HepG2 (cell line): ENCODE results near the gene CYP27A1. TPM values are rescaled to one million over a fixed set of nuclear protein-coding genes. Genes with fewer than 3 reads are reported as not detected.
A peak's percentile ranks its signal among the peaks of the same experiment; 100 is the strongest.

Experiments
- ATAC-seq: fragments of 200-7000 bp; cut with Tn5 transposase; 3 replicates; pipeline ENCODE4 v1.9.1; 2020; ENCODE audit warnings: mild to moderate bottlenecking, moderate library complexity
- BruUV-seq: library from RNA; stranded (reverse); fragments of 400-500 nt; replicated peaks from 2 replicates; lab custom pipeline; 2021; lab: Mats Ljungman, UMichigan
- CTCF ChIA-PET: fragments of 300-600 bp; formaldehyde crosslinking; extraction: SDS; loops from one replicate; lab custom pipeline; 2021; ENCODE audit warnings: low total read pairs, inconsistent platforms, low intra/inter-chr PET ratio; lab: Yijun Ruan, JAX
- POLR2A ChIA-PET: fragments of 350-600 bp; sonication (Branson Sonifier 250); formaldehyde crosslinking; loops from one replicate; lab custom pipeline; 2020; ENCODE audit warnings: antibody characterized with exemption, inconsistent platforms; lab: Yijun Ruan, JAX
- DNase-seq: peaks from one replicate; pipeline ENCODE4 v3.0.0-alpha.2; 2015; ENCODE audit warnings: low spot score
- FAIRE-seq: peaks from 3 replicates; lab custom pipeline; 2011; peaks lifted over from hg19 to GRCh38; lab: Jason Lieb, UNC
- H2AFZ ChIP-seq: one replicate; pipeline ENCODE4 v1.6.1; 2011; ENCODE audit warnings: low read length, inconsistent platforms
- H3K27ac ChIP-seq: fragments of 300-600 bp; 3 replicates; pipeline ENCODE4 v1.8.0; 2011; ENCODE audit warnings: mixed run types, mild to moderate bottlenecking, mixed read lengths, low read length, inconsistent platforms; ENCODE audit not compliant: insufficient read depth; ENCODE audit errors: extremely low read length
- H3K27me3 ChIP-seq, 2 experiments: fragments of 200-600 bp in 1 of 2; 2 replicates in 1 of 2; 3 replicates in 1 of 2; pipeline versions ENCODE4 v1.6.0 to v1.8.0; 2011; ENCODE audit warnings: low read length in 2 of 2, mild to moderate bottlenecking in 2 of 2, moderate library complexity in 2 of 2, inconsistent platforms in 1 of 2; ENCODE audit not compliant: insufficient read depth in 2 of 2, control insufficient read depth in 1 of 2
- H3K36me3 ChIP-seq, 2 experiments: fragments of 200-600 bp in 1 of 2; replicated peaks in 1 of 2; 2 replicates in 1 of 2; 3 replicates in 1 of 2; pipeline versions ENCODE4 v1.5.1 to v1.8.0; 2011; ENCODE audit warnings: low read length in 2 of 2, inconsistent platforms in 1 of 2; ENCODE audit not compliant: insufficient read depth in 2 of 2, control insufficient read depth in 1 of 2
- H3K4me1 ChIP-seq: 2 replicates; pipeline ENCODE4 v1.5.1; 2012; ENCODE audit warnings: low read length, inconsistent platforms; ENCODE audit not compliant: insufficient read depth
- H3K4me2 ChIP-seq: 2 replicates; pipeline ENCODE4 v1.6.0; 2011; ENCODE audit warnings: low read depth, low read length, inconsistent platforms
- H3K4me3 ChIP-seq, 3 experiments: fragments of 200-600 bp in 1 of 3; sonication (generic), shearing (Covaris generic) in 1 of 3; replicated peaks in 1 of 3; 2 replicates each; pipeline ENCODE4 v1.5.1; 2011 to 2016; ENCODE audit warnings: low read length in 3 of 3, inconsistent platforms in 2 of 3, low read depth in 2 of 3, mild to moderate bottlenecking in 2 of 3, control low read depth in 1 of 3, mixed read lengths in 1 of 3; ENCODE audit not compliant: insufficient read depth in 1 of 3
- H3K79me2 ChIP-seq: one replicate; pipeline ENCODE4 v1.6.1; 2011; ENCODE audit warnings: low read length, inconsistent platforms; ENCODE audit not compliant: insufficient read depth
- H3K9ac ChIP-seq: 2 replicates; pipeline ENCODE4 v1.6.0; 2011; ENCODE audit warnings: mild to moderate bottlenecking, low read depth, low read length, inconsistent platforms; ENCODE audit not compliant: insufficient read depth
- H3K9me3 ChIP-seq: 2 replicates; pipeline ENCODE4 v1.5.1; 2012; ENCODE audit warnings: mild to moderate bottlenecking, low read length
- H4K20me1 ChIP-seq: 2 replicates; pipeline ENCODE4 v1.6.0; 2011; ENCODE audit warnings: inconsistent platforms, mild to moderate bottlenecking, low read length, moderate library complexity; ENCODE audit not compliant: insufficient read depth
- CEBPG ChIP-seq: IDR thresholded peaks from 2 replicates; pipeline ENCODE4 v1.6.1; 2016
- HDAC1 ChIP-seq: sonication (generic); formaldehyde crosslinking; IDR thresholded peaks from 2 replicates; pipeline ENCODE4 v1.5.1; 2020; ENCODE audit warnings: mild to moderate bottlenecking, missing genetic modification reagents
- KLF11 ChIP-seq: IDR thresholded peaks from 2 replicates; pipeline ENCODE4 v1.6.1; 2016; ENCODE audit warnings: missing compliant biosample characterization
- POLR2AphosphoS5 ChIP-seq: IDR thresholded peaks from 2 replicates; pipeline ENCODE4 v1.6.1; 2012; ENCODE audit warnings: low read depth, low read length
- U2AF2 ChIP-seq: fragments of 200-400 bp; formaldehyde crosslinking; IDR thresholded peaks from 2 replicates; pipeline ENCODE4 v1.6.1; 2017; ENCODE audit warnings: low read depth, mild to moderate bottlenecking, low read length
- ZNF747 ChIP-seq: sonication (generic); formaldehyde crosslinking; IDR thresholded peaks from 2 replicates; pipeline ENCODE4 v1.8.1; 2023; ENCODE audit warnings: missing genetic modification reagents, mild to moderate bottlenecking, borderline replicate concordance
- WGBS: methylation state at CpG from one replicate; pipeline ENCODE4 v1.1.6; 2017; ENCODE audit warnings: low lambda C conversion rate; 5-methylcytosine and 5-hydroxymethylcytosine counted together
- in situ Hi-C: cut with HindIII; loops from 2 replicates; pipeline ENCODE4 v1.10.0; 2017; ENCODE audit warnings: low pct_unique_long_range_greater_than_20kb; ENCODE audit not compliant: extremely low pct_ligation_motif_present
- intact Hi-C: fragments of 100-400 bp; cut with micrococcal nuclease; formaldehyde crosslinking; loops from one replicate; pipeline ENCODE4 v1.10.0; 2022; ENCODE audit not compliant: unreplicated experiment
- polyA plus RNA-seq, 8 experiments: library from polyadenylated mRNA; depleted of rRNA in 3 of 8; stranded (reverse) in 7 of 8; unstranded in 1 of 8; fragments of >200 nt; fragmentation: Illumina TruSeq in 4 of 8; extraction: Trizol in 4 of 8; gene quantifications; 2 replicates each; pipeline versions ENCODE4 v1.2.1 to v1.2.3, GENCODE V29; 2011 to 2016; ENCODE audit warnings: low read depth in 4 of 8, missing spikeins in 1 of 8, mixed read lengths in 1 of 8; ENCODE audit not compliant: insufficient read depth in 1 of 8
- total RNA-seq, 5 experiments: library from RNA; depleted of rRNA; stranded (reverse); fragments of >200 nt; fragmentation: Illumina TruSeq; extraction: Trizol; gene quantifications; 2 replicates each; pipeline ENCODE4 v1.2.3, GENCODE V29; 2016; ENCODE audit warnings: low read depth in 1 of 5
- TF ChIP-seq, protein P1 (sequence below): sonication (generic); formaldehyde crosslinking; conservative IDR thresholded peaks from 2 replicates; pipeline ENCODE4 v1.8.1; 2023; ENCODE audit warnings: missing genetic modification reagents

CYP27A1 gene
- total and polyA plus RNA-seq, 2 of the 13 experiments (the other 11 are each of a cell fraction or from before 2014, with no cell fraction given) = 157 to 266 TPM

DNA sequence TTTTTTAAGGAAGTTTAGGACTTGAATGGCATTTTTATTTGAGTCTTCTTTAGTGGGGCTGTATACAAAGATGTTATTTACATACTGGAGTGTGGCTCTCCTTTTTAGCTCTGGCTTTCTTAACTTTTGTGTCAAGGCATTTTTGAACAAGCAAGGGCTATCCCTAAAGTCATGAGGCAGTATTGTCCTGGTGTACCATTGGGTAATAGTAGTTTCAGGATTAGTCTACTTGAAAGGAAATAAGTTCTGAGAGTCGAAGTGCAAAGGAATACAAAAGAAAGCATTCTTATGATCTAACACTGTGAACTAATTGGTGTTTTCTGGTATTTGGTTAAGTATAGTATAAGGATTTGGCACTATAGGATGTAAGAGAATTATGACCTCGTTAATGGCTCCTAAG lies 1.9 kb upstream of the CYP27A1 start:
- FAIRE-seq (no peak), DNase-seq (no peak), ATAC-seq (no peak)
- WGBS = 66% methylated on average over 2 of the region's 2 CpGs
- no peak overlapping the region for H3K9ac ChIP-seq
- no peak overlapping the region for H3K4me2 ChIP-seq
- peaks cover 38% of the 10 kb centered on the region for H3K4me1 ChIP-seq
- H3K9me3 ChIP-seq = peaks cover 15% of the 10 kb centered on the region; the same call in 1 of the 2 replicates
- no peak overlapping the region for H3K27ac ChIP-seq
- in situ Hi-C loops (no loop called here), intact Hi-C loops (loop anchor here (2.0 kb wide), 1 partner anchor 69 kb away; the partner anchor contains the start of gene TTLL4)
- POLR2A ChIA-PET = interaction anchor here (2.8 to 8.5 kb wide), 6 partner anchors 9 to 69 kb away, joined by 12 to 218 read pairs (median 62); partner anchors contain the start of gene TTLL4
- no peak overlapping the region for H3K4me3 ChIP-seq
- H2AFZ ChIP-seq = no peak overlapping the region
- H3K36me3 ChIP-seq = no peaks in the 10 kb centered on the region
- TF ChIP-seq, protein P1, sequence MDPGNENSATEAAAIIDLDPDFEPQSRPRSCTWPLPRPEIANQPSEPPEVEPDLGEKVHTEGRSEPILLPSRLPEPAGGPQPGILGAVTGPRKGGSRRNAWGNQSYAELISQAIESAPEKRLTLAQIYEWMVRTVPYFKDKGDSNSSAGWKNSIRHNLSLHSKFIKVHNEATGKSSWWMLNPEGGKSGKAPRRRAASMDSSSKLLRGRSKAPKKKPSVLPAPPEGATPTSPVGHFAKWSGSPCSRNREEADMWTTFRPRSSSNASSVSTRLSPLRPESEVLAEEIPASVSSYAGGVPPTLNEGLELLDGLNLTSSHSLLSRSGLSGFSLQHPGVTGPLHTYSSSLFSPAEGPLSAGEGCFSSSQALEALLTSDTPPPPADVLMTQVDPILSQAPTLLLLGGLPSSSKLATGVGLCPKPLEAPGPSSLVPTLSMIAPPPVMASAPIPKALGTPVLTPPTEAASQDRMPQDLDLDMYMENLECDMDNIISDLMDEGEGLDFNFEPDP (CRISPR knock-in tag) = 0 out of 2 replicates have a peak, but pooled peaks have one; percentile 39
- TF ChIP-seq U2AF2 (no peak), ZNF747 (CRISPR knock-in tag) (0 out of 2 replicates have a peak, but pooled peaks have one; percentile 2), KLF11 (CRISPR knock-in tag) (no peak), POLR2AphosphoS5 (no peak), CEBPG (CRISPR knock-in tag) (0 out of 2 replicates have a peak, but pooled peaks have one; percentile 27), HDAC1 (CRISPR knock-in tag) (peak; percentile 5; the same call in 1 of the 2 replicates)
- H3K79me2 ChIP-seq = peaks cover 31% of the 10 kb centered on the region
- peaks cover 10% of the 10 kb centered on the region; the same call in 1 of the 2 replicates for H4K20me1 ChIP-seq
- BruUV-seq = no TSS peak
- H3K27me3 ChIP-seq = no peaks in the 10 kb centered on the region; a peak in 1 of 5 replicates
- CTCF ChIA-PET = no interaction called here
